Measurements from ENCODE around the gene CYP4F11. TPM values are rescaled to one million over a fixed set of nuclear protein-coding genes. Genes with fewer than 3 reads are reported as not detected.
A peak's percentile ranks its signal among the peaks of the same experiment; 100 is the strongest.
"Not testable (repeated sequence)": the region's sequence is repeated elsewhere in the genome, so short reads cannot be mapped to it uniquely, and the experiment has no call there.

Gene CYP4F11
- total RNA-seq, 4 donors from 2014 or later = 0.32 to 0.66 TPM; not detected in 2

GRCh38 chr19:15885919-15886318 is 48.4 kb downstream of the CYP4F11 start:
- intact Hi-C loops (cut with DNase I) = no loop called here
- no peaks in the 10 kb centered on the region for H3K9me3 ChIP-seq
- H3K36me3 ChIP-seq = no peaks in the 10 kb centered on the region

GRCh38 chr19:15885167-15885566 is 49.2 kb downstream of the CYP4F11 start:
- TF ChIP-seq EP300 (IDR thresholded peaks at IDR 0.05) = no peak
- no peak for TF ChIP-seq POLR2A (IDR thresholded peaks at IDR 0.05; ENCODE audit: low read depth)
- TF ChIP-seq CTCF (IDR thresholded peaks at IDR 0.05) = no peak
- no peak for TF ChIP-seq POLR2AphosphoS5 (IDR thresholded peaks at IDR 0.05)
- H3K9me3 ChIP-seq = no peaks in the 10 kb centered on the region
- no peak overlapping the region for H3K4me3 ChIP-seq
- peak; percentile 70 for DNase-seq (ENCODE audit: extremely low spot score)
- H3K4me1 ChIP-seq = no peaks in the 10 kb centered on the region
- WGBS = 77% methylated on average over 3 of the region's 3 CpGs
- no peak overlapping the region for H3K27ac ChIP-seq (replicated peaks in 1 of 4)
- peaks cover 0 to 42% (median 0%) of the 10 kb centered on the region in 4 donors for H3K27me3 ChIP-seq
- intact Hi-C loops (cut with DNase I) = no loop called here
- H3K36me3 ChIP-seq = no peaks in the 10 kb centered on the region

More at GRCh38 chr19:15885919-15886318, 48.4 kb downstream of the CYP4F11 start:
- TF ChIP-seq EP300 (IDR thresholded peaks at IDR 0.05) (no peak), POLR2AphosphoS5 (IDR thresholded peaks at IDR 0.05) (no peak), CTCF (IDR thresholded peaks at IDR 0.05) (no peak), POLR2A (IDR thresholded peaks at IDR 0.05; ENCODE audit: low read depth) (no peak)
- DNase-seq (ENCODE audit: extremely low spot score) = peak; percentile 60
- no peaks in the 10 kb centered on the region for H3K4me1 ChIP-seq
- 83% methylated on average over 7 of the region's 7 CpGs for WGBS
- H3K27me3 ChIP-seq = peaks cover 0 to 42% (median 0%) of the 10 kb centered on the region in 4 donors
- H3K4me3 ChIP-seq = no peak overlapping the region
- no peak overlapping the region for H3K27ac ChIP-seq (replicated peaks in 1 of 4)

- H3K27me3 ChIP-seq = peaks cover 0 to 52% (median 0%) of the 10 kb centered on the region in 4 donors
- H3K4me1 ChIP-seq; H3K27ac ChIP-seq (replicated peaks in 1 of 4); intact Hi-C loops (cut with DNase I); H3K36me3 ChIP-seq; DNase-seq (ENCODE audit: extremely low spot score); H3K9me3 ChIP-seq; H3K4me3 ChIP-seq: not testable (repeated sequence)
- WGBS = 61% methylated on average over 3 of the region's 3 CpGs
Observed at GRCh38 chr19:15883329-15883728, 51.0 kb downstream of the CYP4F11 start.

GRCh38 chr19:15874821-15875474 is 59.4 kb downstream of the CYP4F11 start:
- H3K27ac ChIP-seq (replicated peaks in 1 of 4) = no peak overlapping the region
- no peak for TF ChIP-seq CTCF (IDR thresholded peaks at IDR 0.05)
- TF ChIP-seq POLR2A (IDR thresholded peaks at IDR 0.05; ENCODE audit: low read depth) = no peak
- TF ChIP-seq EP300 (IDR thresholded peaks at IDR 0.05) = no peak
- TF ChIP-seq POLR2AphosphoS5 (IDR thresholded peaks at IDR 0.05) = no peak
- no peaks in the 10 kb centered on the region for H3K9me3 ChIP-seq
- H3K36me3 ChIP-seq = no peaks in the 10 kb centered on the region
- H3K4me3 ChIP-seq = no peak overlapping the region
- DNase-seq (ENCODE audit: extremely low spot score) = no peak
- H3K27me3 ChIP-seq = peaks cover 0 to 83% (median 0%) of the 10 kb centered on the region in 4 donors
- WGBS = 46% methylated on average over 4 of the region's 4 CpGs
- intact Hi-C loops (cut with DNase I) = no loop called here
- H3K4me1 ChIP-seq = no peaks in the 10 kb centered on the region

- WGBS = 89% methylated on average over 6 of the region's 6 CpGs
- H3K4me3 ChIP-seq; H3K27ac ChIP-seq (replicated peaks in 1 of 4); H3K9me3 ChIP-seq; intact Hi-C loops (cut with DNase I); H3K4me1 ChIP-seq; H3K36me3 ChIP-seq; DNase-seq (ENCODE audit: extremely low spot score): not testable (repeated sequence)
- peaks cover 0 to 73% (median 0%) of the 10 kb centered on the region in 4 donors for H3K27me3 ChIP-seq
Observed at GRCh38 chr19:15873771-15874170, 60.6 kb downstream of the CYP4F11 start.

- Histone ChIP-seq H3K9me3 (no peaks in the 10 kb centered on the region), H3K4me3 (no peak overlapping the region), H3K4me1 (no peaks in the 10 kb centered on the region), H3K27me3 (peaks cover 0 to 58% (median 0%) of the 10 kb centered on the region in 4 donors), H3K27ac (replicated peaks in 1 of 4) (no peak overlapping the region), H3K36me3 (no peaks in the 10 kb centered on the region)
- 11% methylated on average over 10 of the region's 11 CpGs for WGBS
- intact Hi-C loops (cut with DNase I) = no loop called here
- no peak for DNase-seq (ENCODE audit: extremely low spot score)
- TF ChIP-seq POLR2A (IDR thresholded peaks at IDR 0.05; ENCODE audit: low read depth) = no peak
- no peak for TF ChIP-seq CTCF (IDR thresholded peaks at IDR 0.05)
Observed at GRCh38 chr19:15871570-15871969, 62.8 kb downstream of the CYP4F11 start.
